Hair follicular keratinocyte (primary cell): ENCODE measurements around the gene NRF1. TPM values are rescaled to one million over a fixed set of nuclear protein-coding genes. Genes with fewer than 3 reads are reported as not detected.

Experiments used
- total RNA-seq: library from RNA; depleted of rRNA; stranded (reverse); fragments of >200 nt; gene quantifications from 2 replicates; pipeline ENCODE4 v1.2.3, GENCODE V29; 2015

Gene NRF1
- total RNA-seq = 5.2 and 11.4 TPM in 2 replicates

GRCh38 chr7:129611246-129612111, at the start of gene NRF1:
NRF1 (plus strand) TSS chr7:129611720; CDS start chr7:129657352, 45,632 bp downstream.

Other genes with a start within 250 kb of the NRF1 start
- 12.0 and 15.5 TPM in 2 replicates for gene STRIP2, start 177.3 kb upstream of the NRF1 start, total RNA-seq
- 0.19 TPM in 1 of 2 replicates, not detected in the other for gene SMKR1, start 109.2 kb upstream of the NRF1 start, total RNA-seq